ENCODE measurements around the gene CDKAL1.

The CDKAL1 gene

DNA sequence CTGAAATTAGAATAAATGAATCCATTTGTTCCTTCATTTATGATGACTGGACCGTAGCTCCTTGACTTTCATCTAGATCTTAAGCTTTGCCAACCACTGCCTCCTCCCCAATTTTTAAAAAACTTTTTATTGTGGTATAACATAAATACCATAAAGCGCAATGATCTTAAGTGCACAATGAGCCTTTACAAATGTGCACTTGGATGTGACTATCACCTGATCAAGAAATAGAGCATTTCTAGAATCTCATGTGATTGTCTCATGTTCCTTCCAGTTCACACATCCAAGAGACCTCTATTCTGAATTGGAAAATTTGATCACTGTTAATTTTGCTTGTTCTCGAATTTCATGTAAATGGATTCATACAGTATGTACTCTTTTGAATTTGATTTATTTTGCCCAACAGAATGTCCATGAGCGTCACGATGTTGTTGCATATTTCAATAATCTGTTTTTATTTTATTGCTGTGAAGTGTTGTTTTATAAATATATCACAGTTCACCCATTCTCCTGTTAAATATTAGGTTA, 442.2 kb downstream of the CDKAL1 start:
- Histone ChIP-seq H3K36me3 (ENCODE audit: insufficient read depth, low read length) (no peaks in the 10 kb centered on the region), H3K9me3 (ENCODE audit: control insufficient read depth, insufficient read depth, low read length) (no peaks in the 10 kb centered on the region), H3K9ac (ENCODE audit: low read depth, low read length) (no peak overlapping the region), H3K4me1 (ENCODE audit: insufficient read depth, low read length) (no peaks in the 10 kb centered on the region)

DNA sequence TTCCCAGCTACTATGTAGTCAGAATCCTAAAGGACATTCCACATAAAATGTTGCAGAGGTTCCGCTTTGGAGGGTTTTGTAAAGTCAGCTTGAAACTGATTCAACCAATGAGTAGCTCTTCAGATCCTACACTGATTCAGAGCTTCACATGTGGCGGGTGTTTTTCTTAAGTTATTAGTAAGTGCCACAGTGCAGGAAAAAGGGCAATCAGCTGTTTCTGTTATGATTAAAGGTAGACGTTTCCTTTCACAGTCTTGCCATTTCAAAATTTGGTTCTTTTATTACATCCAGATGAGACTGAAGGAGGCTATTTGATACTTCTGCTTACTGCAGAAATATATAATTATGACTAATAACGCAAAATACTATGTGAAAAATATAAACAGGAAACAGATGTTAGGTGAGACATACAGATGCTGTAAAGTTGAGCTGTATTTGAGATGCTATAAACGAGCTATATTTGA, 443.9 kb downstream of the CDKAL1 start:
- H3K9me3 ChIP-seq (ENCODE audit: control insufficient read depth, insufficient read depth, low read length): no peaks in the 10 kb centered on the region
- no peak overlapping the region for H3K9ac ChIP-seq (ENCODE audit: low read depth, low read length)
- no peaks in the 10 kb centered on the region for H3K36me3 ChIP-seq (ENCODE audit: insufficient read depth, low read length)
- no peaks in the 10 kb centered on the region for H3K4me1 ChIP-seq (ENCODE audit: insufficient read depth, low read length)

DNA sequence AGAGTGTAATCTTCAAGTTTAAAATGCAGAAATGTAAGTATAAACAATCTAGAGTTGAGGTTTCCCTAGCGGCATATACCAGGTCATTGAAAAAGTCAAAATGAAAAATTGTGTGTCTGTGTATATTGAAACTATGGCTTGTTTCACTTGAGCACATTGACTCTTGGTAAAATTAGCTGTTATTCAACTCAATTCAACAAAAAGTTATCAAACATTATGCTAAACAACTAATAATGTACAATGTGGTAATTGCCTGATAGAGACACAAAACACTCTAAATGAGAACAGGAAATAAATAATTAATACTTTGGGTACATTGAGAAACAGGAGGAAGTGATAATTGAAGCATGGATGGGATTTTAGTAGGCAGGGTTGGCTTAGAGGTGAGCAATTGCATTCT, 444.8 kb downstream of the CDKAL1 start:
- Histone ChIP-seq H3K9ac (ENCODE audit: low read depth, low read length) (no peak overlapping the region), H3K4me1 (ENCODE audit: insufficient read depth, low read length) (no peaks in the 10 kb centered on the region), H3K36me3 (ENCODE audit: insufficient read depth, low read length) (no peaks in the 10 kb centered on the region), H3K9me3 (ENCODE audit: control insufficient read depth, insufficient read depth, low read length) (peaks cover 4% of the 10 kb centered on the region; the same call in 1 of the 2 replicates)

DNA sequence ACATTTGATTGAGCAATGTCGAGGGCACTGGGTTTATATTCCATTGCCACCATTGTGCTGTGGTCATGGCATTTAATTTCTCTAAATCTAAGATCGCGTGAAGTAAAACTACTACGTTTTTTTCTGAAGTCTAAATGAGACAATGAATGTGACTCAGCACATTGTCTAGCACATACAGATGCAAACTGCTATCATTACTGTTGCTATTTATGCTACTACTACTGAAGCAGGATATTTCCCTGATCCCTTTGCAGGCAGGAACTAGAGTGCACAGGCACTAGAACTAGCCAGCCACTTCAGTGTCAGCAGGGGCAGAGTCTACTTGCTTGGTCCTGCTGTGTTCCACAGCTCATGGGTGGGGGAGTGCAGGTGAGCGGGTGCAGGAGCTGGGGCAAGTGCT, 449.7 kb downstream of the CDKAL1 start:
- Histone ChIP-seq H3K9ac (ENCODE audit: low read depth, low read length) (no peak overlapping the region), H3K4me1 (ENCODE audit: insufficient read depth, low read length) (no peaks in the 10 kb centered on the region), H3K9me3 (ENCODE audit: control insufficient read depth, insufficient read depth, low read length) (peaks cover 4% of the 10 kb centered on the region; the same call in 1 of the 2 replicates)

DNA sequence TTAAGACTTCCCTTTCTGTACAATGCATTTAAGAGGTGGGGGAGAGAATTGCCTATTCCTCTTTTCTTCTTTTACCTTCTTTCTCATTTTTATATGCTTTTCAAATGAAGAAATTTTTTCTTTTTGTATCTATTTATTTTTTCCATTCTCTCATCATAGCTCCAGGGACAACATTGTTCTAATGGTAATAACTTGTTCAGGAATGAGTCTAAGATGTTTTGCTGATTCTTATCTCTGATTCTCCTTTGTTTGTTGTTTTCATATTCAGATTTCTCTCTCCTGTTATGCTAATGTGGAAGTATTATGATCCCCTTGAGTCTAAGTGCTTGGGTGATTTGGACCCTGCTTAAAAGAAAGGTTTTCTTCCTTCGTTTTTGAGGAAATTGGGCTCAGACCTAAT, 451.6 kb downstream of the CDKAL1 start:
- Histone ChIP-seq H3K9me3 (ENCODE audit: control insufficient read depth, insufficient read depth, low read length) (peaks cover 4% of the 10 kb centered on the region; the same call in 1 of the 2 replicates), H3K36me3 (ENCODE audit: insufficient read depth, low read length) (no peaks in the 10 kb centered on the region), H3K4me1 (ENCODE audit: insufficient read depth, low read length) (no peaks in the 10 kb centered on the region), H3K9ac (ENCODE audit: low read depth, low read length) (no peak overlapping the region)

More for the DNA sequence above, 449.7 kb downstream of the CDKAL1 start:
- no peaks in the 10 kb centered on the region for H3K36me3 ChIP-seq (ENCODE audit: insufficient read depth, low read length)

DNA sequence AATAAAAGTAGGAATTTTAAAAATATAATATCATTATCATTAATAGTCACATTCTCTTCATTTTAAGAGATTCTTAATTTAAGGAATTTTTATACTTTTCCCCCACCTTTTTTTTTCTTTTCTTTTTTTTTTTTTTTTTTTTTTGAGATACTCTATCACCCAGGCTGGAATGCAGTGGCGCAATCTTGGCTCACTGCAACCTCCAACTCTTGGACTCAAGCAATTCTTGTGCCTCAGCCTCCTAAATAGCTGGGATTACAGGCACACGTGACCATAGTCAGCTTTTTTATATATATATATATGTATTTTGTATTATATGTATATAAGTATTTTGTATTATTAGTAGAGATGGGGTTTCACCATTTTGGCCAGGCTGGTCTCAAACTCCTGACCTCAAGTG, 457.7 kb downstream of the CDKAL1 start:
- Histone ChIP-seq H3K9me3 (ENCODE audit: control insufficient read depth, insufficient read depth, low read length) (0 out of 2 replicates have a peak, but pooled peaks cover 2% of the 10 kb centered on the region), H3K36me3 (ENCODE audit: insufficient read depth, low read length) (no peaks in the 10 kb centered on the region), H3K4me1 (ENCODE audit: insufficient read depth, low read length) (peaks cover 5% of the 10 kb centered on the region), H3K9ac (ENCODE audit: low read depth, low read length) (no peak overlapping the region)

- Histone ChIP-seq H3K36me3 (ENCODE audit: insufficient read depth, low read length) (no peaks in the 10 kb centered on the region), H3K9me3 (ENCODE audit: control insufficient read depth, insufficient read depth, low read length) (0 out of 2 replicates have a peak, but pooled peaks cover 2% of the 10 kb centered on the region), H3K9ac (ENCODE audit: low read depth, low read length) (no peak overlapping the region), H3K4me1 (ENCODE audit: insufficient read depth, low read length) (peaks cover 17% of the 10 kb centered on the region)
These were observed 461.8 kb downstream of the CDKAL1 start for GRCh38 chr6:20996099-20996498.

GRCh38 chr6:20997143-20997769, 463.0 kb downstream of the CDKAL1 start:
- peaks cover 17% of the 10 kb centered on the region for H3K4me1 ChIP-seq (ENCODE audit: insufficient read depth, low read length)
- H3K9me3 ChIP-seq (ENCODE audit: control insufficient read depth, insufficient read depth, low read length): 0 out of 2 replicates have a peak, but pooled peaks cover 2% of the 10 kb centered on the region
- no peak overlapping the region for H3K9ac ChIP-seq (ENCODE audit: low read depth, low read length)
- H3K36me3 ChIP-seq (ENCODE audit: insufficient read depth, low read length): no peaks in the 10 kb centered on the region

- Histone ChIP-seq H3K4me1 (ENCODE audit: insufficient read depth, low read length) (peaks cover 17% of the 10 kb centered on the region), H3K36me3 (ENCODE audit: insufficient read depth, low read length) (no peaks in the 10 kb centered on the region), H3K9ac (ENCODE audit: low read depth, low read length) (no peak overlapping the region), H3K9me3 (ENCODE audit: control insufficient read depth, insufficient read depth, low read length) (0 out of 2 replicates have a peak, but pooled peaks cover 2% of the 10 kb centered on the region)
These were observed 463.5 kb downstream of the CDKAL1 start for GRCh38 chr6:20997770-20998147.

DNA sequence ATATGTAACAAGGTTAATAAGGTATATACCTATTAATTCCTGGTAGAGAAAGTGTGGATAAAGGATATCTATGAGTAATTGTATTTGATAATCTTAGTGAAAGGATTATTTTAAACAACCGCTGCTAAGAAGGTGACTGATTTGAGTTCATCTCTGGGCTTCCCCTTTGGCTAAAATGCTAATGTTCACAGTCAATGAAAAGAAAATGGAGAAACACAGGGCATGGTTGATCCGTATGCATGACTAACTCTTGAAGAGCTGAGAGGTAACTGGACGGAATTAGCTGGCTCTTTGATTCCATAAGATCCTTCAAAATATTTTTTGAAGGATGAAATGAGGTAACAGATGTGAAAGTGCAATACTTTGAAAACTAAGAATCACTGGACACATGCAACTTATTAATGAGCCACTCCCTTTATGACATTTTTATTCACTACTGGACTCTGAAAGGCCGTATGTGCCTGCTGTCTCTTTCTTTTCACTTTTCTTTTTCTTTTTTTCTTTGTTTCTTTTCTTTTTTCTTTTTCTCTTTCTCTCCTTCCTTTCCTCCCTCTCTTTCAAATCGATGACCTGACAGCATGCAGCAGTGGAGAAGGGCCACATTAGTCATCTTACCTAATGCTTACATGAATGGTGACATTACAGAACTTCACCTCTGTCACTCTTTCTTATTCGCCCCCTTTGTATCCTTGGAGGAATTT, 464.6 kb downstream of the CDKAL1 start:
- peaks cover 20% of the 10 kb centered on the region for H3K4me1 ChIP-seq (ENCODE audit: insufficient read depth, low read length)
- H3K9ac ChIP-seq (ENCODE audit: low read depth, low read length): no peak overlapping the region
- 0 out of 2 replicates have a peak, but pooled peaks cover 2% of the 10 kb centered on the region for H3K9me3 ChIP-seq (ENCODE audit: control insufficient read depth, insufficient read depth, low read length)
- no peaks in the 10 kb centered on the region; the same call in 1 of the 2 replicates for H3K36me3 ChIP-seq (ENCODE audit: insufficient read depth, low read length)

DNA sequence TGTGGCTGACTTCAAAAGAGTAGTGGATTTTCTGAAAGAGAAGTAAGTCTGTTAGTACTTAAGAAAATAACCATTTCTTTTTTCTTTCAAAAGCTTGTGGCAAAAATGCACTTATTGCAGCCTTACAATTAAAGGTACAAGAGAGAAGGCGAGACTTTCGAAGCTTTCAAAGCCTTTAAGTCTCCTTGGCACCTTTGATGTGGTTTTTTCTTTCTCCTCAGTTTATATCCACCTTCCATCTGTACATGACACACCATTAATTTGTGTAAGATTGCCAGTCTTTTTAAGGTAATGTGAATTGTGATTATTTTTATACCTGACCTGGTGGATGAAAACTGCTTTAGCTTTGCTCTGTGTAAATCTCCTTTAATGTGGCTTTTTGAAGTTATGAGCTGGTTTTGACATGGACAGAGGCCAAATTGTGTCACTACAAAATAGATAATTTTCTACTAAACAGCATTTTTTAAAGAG, 466.1 kb downstream of the CDKAL1 start:
- H3K4me1 ChIP-seq (ENCODE audit: insufficient read depth, low read length): peaks cover 21% of the 10 kb centered on the region
- H3K36me3 ChIP-seq (ENCODE audit: insufficient read depth, low read length): no peaks in the 10 kb centered on the region; the same call in 1 of the 2 replicates
- no peak overlapping the region for H3K9ac ChIP-seq (ENCODE audit: low read depth, low read length)
- H3K9me3 ChIP-seq (ENCODE audit: control insufficient read depth, insufficient read depth, low read length): no peaks in the 10 kb centered on the region

- Histone ChIP-seq H3K9me3 (ENCODE audit: control insufficient read depth, insufficient read depth, low read length) (no peaks in the 10 kb centered on the region), H3K36me3 (ENCODE audit: insufficient read depth, low read length) (no peaks in the 10 kb centered on the region; the same call in 1 of the 2 replicates), H3K4me1 (ENCODE audit: insufficient read depth, low read length) (peaks cover 21% of the 10 kb centered on the region), H3K9ac (ENCODE audit: low read depth, low read length) (no peak overlapping the region)
These were observed 467.5 kb downstream of the CDKAL1 start for GRCh38 chr6:21001736-21002135.

DNA sequence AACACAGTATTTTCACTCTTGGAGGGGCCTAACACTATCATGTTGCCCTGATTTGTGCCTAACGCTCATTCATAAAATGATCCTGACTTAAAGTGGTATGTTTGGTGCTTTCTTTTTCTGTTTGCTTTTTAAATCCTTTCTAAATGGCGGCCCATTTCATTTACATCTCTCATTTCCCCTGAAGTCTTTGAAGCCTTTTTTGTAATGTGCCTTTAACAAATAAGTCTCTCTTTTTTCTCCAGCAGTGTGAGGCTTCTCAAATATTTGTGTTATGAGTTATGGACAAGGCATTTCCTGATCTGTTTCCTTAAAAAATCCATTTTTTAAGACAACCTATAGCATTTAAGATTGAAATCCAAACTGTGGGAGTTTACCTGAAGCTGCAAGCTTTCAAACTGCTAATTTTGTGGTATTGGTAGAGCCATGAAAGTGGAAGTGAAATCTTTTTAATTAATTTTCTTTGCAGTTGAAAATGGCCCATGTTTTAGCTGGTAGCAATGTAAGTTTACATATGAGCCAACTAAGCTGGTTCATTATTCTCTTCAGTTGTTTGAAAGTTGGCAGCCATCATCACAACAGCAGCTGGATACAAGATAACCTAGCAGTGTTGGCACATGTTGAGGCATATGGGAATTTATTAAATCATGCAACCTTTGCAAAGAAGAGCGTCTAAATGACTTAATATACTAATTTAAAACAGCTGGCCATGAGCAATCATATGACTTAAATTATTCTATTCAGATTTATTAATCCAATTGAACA, 469.7 kb downstream of the CDKAL1 start:
- Histone ChIP-seq H3K4me1 (ENCODE audit: insufficient read depth, low read length) (peaks cover 12% of the 10 kb centered on the region), H3K9ac (ENCODE audit: low read depth, low read length) (no peak overlapping the region; the same call in 1 of the 2 replicates), H3K36me3 (ENCODE audit: insufficient read depth, low read length) (no peaks in the 10 kb centered on the region; the same call in 1 of the 2 replicates)

More for the DNA sequence above, 469.7 kb downstream of the CDKAL1 start:
- no peaks in the 10 kb centered on the region for H3K9me3 ChIP-seq (ENCODE audit: control insufficient read depth, insufficient read depth, low read length)
